IPS-18c (cell line): Measurements from ENCODE around the gene FNDC1.

ENCODE experiments used
- H3K4me3 ChIP-seq: 2 replicates; pipeline ENCODE4 v1.7.0; 2013; ENCODE audit warnings: low read depth, mild to moderate bottlenecking, low read length, moderate library complexity; ENCODE audit not compliant: insufficient read depth
- H3K9me3 ChIP-seq: one replicate; pipeline ENCODE4 v1.6.1; 2013; ENCODE audit warnings: mild to moderate bottlenecking, low read length, moderate library complexity; ENCODE audit not compliant: control insufficient read depth, insufficient read depth

The FNDC1 gene

DNA sequence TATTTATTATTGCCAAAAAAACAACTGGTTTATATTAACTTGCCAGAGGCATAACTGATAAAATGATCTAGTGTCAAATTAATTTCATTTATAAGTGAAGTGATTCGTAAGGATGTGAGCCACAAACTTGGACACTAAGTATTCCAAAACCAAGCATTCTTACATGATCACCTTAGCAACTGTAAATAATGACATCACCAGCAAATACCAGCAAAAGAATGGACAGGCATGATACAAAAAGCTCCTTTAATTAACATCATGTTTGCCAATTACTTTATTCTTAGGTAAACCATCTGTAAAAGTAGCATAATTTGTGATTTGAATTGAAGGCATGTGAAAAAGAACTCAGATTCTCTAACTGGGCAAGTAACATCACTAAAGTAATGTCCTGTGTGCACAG lies 17.2 kb upstream of the FNDC1 start:
- Histone ChIP-seq H3K4me3 (no peak overlapping the region), H3K9me3 (no peaks in the 10 kb centered on the region)

DNA sequence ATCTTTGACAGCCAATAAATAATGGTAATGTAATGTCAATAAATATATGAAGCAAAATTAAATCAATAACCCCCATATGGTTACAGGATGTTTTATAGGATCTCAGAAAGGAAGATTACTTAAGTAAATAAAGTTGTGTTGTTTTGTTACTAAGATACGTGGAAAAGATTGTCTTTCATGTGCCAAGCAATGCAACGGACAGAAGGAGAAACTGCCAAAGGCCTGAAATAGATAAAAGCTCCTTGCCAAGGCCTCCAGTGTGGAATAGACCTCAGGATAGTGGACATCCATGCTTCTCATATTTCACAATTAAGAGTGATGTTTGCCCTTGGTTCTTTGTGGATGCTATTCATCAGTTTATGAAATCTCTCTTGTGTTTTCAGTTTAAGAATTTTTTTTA lies 16.4 kb upstream of the FNDC1 start:
- Histone ChIP-seq H3K9me3 (no peaks in the 10 kb centered on the region), H3K4me3 (no peak overlapping the region)

DNA sequence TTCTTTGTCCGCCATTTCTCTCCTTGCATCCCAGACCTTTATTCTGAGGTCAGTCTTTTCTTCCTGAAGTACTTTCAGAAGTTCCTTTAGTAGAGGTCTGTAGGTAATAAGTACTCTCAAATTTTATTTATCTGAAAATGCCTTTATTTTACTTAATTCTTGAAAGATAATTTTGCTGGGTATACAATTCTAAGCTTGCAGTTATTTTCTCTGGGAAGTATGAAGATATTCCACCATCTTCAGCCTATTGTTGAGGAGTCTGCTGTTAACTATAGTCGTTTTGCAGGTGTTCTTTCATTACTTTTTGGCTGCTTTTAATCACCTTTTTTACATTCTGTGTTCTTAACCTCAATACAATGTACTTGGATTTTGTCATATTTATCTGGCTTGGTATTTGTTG lies 13.5 kb upstream of the FNDC1 start:
- H3K4me3 ChIP-seq, result no peak overlapping the region
- H3K9me3 ChIP-seq, result no peaks in the 10 kb centered on the region

DNA sequence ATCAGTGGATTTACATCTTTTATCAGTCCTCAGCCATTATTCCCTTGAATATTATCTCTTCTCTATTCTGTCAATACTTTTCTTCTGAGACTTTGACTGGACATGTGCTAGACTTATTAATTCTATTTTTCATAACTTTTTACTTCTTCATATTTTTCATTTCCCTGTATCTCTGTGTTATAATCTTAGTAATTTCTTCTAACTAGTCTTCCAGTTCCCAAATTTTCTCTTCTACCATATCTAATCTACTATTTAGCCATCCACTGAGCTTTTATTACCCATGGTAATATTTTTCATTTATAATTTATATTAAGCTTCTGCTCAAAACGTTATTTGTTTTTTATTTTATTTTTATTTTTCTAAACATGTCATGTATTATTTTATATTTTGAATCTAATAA lies 13.1 kb upstream of the FNDC1 start:
- Histone ChIP-seq H3K4me3 (no peak overlapping the region), H3K9me3 (no peaks in the 10 kb centered on the region)

DNA sequence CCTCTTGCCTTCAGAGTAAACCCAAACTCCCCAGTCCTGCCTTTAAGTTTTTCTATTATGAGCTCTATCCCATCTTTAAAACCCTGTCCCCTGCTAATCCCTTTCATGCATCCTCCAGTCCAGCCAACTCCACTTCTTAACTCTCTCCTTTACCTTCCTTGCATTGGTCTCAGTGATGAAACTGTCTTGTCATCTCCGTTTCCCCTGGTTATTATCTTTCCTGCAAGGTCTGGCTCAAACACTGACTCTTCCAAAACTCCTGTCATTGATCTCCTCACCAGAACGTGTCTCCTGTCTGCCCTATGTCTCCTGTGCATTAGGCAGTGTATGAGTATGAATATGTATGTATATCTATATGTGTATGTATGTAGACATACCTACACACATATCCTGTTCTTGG lies 11.8 kb upstream of the FNDC1 start:
- no peak overlapping the region for H3K4me3 ChIP-seq
- H3K9me3 ChIP-seq, result no peaks in the 10 kb centered on the region

DNA sequence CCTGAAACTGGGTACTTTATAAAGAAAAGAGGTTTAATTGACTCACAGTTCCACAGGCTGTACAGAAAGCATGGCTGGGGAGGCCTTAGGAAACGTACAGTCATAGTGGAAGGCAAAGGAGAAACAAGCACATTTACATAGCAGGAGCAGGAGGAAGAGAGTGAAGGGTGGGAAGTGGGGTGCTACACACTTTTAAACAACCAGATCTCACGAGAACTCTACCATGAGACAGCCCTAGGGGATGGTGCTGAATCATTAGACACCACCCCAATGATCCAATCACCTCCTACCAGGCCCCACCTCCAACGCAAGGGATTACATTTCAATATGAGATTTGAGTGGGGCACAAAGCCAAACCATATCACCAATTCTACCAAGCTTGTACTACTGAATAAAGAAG lies 7.4 kb upstream of the FNDC1 start:
- Histone ChIP-seq H3K4me3 (no peak overlapping the region), H3K9me3 (no peaks in the 10 kb centered on the region)

DNA sequence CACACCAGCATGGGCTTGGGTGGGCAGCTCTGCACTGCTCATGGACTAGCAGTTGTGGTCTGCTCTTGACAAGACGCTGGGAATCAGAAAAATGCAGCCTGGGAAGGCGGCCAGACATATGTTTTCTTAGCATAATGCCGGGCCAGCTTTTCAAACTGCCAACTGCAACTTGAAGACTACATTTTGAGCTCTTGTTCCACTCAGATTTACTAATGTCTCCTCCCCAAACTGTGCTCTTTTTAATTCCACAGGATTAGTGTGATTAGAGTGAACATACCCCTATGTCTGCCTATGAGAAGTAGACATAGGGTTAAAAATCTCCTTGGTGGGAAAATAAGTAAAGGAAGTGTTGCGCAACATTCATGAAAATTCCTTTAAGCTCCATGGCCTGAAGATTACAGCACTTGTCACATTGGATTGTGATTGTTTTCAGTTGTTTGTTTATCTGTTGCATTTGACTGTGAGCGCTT lies 5.3 kb upstream of the FNDC1 start:
- Histone ChIP-seq H3K4me3 (no peak overlapping the region), H3K9me3 (peaks cover 2% of the 10 kb centered on the region)

DNA sequence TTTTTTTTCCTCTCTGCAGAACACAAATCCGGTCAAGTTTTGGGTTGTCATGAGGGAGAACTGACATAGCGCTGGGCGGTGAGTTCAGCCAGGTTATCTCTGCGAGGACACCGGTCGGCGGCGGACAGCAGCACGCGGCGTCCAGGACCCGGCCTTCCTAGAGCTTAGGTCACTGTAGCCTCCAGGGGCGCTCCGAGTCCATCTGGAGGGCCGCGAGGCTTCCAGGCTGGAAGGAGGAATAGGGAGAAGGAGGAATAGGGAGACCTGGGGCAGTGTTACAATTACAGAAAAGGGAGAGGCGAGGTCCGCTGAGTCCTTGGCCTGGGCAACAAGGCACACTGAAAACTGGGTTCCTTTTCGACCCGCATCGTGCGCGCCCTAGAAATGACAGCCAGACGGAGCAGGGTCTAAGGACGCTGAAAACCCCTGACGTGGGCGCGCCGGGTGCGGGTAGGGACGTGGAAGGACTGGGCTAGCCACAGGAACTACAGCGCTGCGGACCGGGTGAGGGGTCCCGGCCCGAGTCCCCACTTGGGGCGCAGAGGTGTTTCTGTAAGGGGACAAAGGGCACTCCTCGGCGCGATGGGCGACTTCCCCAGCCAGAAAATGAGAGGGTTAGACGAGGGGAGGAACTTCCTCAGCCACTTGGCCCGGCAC lies 536 bp upstream of the FNDC1 start:
- Histone ChIP-seq H3K9me3 (peaks cover 2% of the 10 kb centered on the region), H3K4me3 (peak overlapping the region; percentile 50)

DNA sequence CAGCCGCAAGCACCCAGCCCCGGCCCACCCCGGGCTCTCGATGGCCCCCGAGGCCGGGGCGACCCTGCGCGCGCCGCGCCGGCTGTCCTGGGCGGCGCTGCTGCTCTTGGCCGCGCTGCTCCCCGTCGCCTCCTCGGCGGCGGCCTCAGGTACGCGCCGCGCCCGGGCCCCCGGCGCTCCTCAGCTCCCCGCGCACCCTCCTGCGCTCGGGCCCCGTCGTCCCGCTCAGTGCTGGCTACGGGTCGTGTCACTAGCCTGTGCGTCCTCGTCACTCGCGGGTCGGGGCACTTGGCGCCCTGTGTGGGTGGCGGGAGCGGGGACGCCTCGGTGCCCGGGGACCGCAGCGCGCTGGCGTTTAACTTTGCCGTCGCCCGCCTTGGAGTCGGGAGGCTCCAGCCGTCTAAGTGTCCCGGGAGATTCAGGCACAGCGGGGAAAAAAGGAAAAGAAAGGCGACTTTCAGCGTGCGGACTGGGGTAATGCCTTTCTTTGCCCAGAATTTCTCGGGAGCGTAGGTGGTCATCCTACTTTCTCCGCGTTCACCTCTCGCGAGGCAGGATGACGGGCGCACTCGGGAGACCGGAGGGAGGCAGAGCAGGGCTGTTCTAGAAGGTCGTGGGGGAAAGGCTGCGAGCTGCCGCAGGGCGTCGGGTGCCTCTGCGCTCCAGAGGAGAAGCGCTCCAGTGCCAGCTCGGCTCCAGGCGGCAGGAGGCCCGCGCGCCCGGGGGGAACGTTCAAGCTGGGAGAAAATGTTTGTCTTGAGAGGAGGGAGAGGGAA lies 545 bp downstream of the FNDC1 start:
- Histone ChIP-seq H3K9me3 (peaks cover 2% of the 10 kb centered on the region), H3K4me3 (peak overlapping the region; percentile 42)

DNA sequence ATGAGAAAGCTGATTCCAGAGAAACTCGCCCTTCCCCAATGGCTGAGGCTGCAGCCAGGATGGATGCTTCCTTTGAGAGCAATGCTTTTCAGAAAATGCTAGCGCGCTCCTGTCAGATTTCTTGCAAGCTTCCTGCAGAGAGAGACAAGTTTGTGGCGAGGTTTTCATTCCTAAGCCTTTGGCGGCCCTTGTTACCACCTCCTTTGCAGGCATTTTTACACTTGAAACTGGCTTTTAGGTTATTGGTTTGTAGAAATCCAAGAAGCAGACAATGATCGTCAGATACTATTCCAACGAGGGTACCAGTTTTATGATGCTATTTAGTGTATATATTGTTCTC lies 1.1 kb downstream of the FNDC1 start:
- peak overlapping the region; percentile 42 for H3K4me3 ChIP-seq
- H3K9me3 ChIP-seq, result peaks cover 2% of the 10 kb centered on the region

DNA sequence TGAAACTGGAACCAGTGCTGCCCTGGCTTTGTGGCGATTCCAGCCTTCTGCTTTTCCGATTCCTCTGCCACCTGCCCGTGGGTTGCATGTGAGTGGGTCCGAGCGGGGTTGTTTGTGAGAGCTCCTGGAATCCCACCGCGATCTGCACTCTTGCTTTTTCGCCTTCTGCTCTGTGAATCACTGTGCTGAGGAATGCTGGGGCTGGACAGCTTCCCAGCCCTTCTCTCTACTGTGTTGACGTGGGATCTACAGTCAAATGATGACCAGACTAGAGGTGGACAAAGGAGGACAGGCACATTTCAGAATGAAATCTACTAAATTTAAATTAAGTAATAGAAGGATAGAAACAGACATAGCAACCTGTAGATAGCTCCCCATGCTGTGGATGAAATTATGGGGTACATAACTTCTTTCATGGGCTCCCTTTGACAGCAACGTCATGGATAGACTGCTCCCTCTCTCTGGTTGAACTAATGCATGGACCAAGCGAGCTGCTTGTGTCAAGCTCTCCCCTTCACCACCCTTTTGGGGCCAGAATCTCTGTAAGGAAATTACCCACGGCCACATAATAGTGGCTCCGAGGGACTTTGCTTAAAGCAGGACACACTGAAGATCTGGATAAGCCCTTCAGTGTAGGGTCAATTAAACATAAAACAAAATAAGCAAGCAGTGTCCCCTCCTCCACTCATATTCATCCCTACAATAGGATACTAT lies 2.0 kb downstream of the FNDC1 start:
- H3K4me3 ChIP-seq, result no peak overlapping the region
- peaks cover 2% of the 10 kb centered on the region for H3K9me3 ChIP-seq

DNA sequence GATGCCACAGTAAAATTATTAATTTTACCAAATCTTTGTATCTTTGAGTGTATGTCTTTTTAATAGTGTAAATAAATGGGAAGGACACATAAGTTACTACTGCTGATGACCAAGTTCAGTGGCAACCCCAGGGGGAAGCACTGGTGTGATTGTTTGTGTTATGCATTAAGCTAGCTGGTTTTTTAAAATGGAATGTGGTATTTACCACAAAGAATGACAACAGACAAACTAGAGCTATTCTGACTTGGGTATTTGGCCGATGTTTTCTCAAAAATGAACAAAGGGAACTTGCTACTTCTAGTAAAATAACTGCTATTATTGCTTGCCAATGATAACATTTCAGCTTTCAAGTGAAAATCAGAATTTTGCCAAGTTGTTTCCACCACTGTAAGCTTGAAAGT lies 2.9 kb downstream of the FNDC1 start:
- peaks cover 2% of the 10 kb centered on the region for H3K9me3 ChIP-seq
- no peak overlapping the region for H3K4me3 ChIP-seq

DNA sequence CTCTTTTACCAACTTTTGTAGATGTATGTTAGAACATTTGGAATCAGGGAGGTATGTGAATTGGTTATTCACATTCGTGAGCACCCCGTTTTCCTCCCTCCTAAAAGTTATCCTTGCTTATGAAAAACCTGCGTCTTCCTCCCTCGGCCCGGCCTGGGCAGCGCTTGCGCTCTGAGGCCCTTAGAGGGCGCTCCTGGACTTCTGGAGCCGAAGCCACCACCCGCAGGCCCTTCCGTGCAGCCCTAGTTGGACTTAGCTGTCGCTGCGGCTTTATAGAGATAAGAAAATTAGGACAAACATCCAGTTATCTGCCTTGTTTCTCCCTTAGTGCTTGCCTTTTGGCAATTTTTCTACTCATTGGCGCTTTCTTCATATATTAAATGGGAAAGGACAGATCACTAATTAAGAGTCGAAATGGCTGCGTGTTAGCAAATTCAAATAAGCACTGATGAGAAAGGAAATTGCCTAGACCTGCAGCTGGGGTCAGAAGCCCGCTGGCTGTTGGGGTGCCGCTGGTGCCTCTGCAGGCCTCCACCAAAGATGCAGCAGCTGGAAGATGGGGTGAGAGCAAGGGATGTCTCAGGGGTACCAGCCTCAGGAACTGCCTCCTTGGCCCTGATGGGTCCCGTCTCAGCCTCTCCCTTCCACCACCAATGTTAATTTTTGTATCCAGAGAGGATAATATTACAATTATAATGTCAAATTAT lies 5.2 kb downstream of the FNDC1 start:
- no peak overlapping the region for H3K4me3 ChIP-seq
- H3K9me3 ChIP-seq, result peaks cover 2% of the 10 kb centered on the region

DNA sequence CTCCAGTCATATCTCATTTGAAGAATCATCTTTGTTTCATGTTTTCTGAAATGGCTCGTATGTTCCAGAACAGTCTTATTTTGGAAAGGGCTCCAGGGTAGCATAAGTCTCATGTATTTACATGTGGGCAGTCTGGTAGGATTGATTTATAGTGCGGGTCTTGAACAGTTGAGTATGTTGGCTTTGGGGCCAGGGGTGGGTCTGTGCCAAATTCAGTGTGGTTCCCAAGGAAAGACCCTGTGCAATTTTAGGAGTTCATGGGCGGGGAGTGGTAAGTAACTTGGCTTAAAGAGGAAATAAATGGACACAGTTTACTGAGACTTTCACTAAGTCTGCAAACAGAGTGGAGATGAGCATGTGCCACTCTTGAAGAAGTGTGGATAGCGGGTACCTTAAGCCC lies 7.7 kb downstream of the FNDC1 start:
- Histone ChIP-seq H3K9me3 (peaks cover 2% of the 10 kb centered on the region), H3K4me3 (no peak overlapping the region)

DNA sequence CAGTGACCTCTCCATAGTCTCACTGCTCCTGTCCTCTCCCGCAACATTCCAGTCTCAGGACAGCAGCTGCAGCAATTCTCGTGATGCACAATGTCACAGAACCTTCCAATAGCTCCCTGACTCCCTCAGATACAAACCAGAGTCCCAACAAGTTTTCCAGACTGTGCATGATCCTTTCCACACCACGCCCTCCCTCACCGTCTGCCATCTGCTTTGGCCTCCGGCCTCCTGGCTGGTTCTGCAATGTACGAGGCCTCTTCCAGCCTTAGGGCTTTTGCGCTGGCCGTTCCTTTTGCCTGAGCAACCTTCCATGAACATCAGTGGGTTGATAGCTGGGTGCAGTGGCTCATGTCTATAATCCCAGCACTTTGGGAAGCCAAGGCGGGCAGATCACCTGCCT lies 9.6 kb downstream of the FNDC1 start:
- H3K9me3 ChIP-seq, result peaks cover 2% of the 10 kb centered on the region
- no peak overlapping the region for H3K4me3 ChIP-seq

DNA sequence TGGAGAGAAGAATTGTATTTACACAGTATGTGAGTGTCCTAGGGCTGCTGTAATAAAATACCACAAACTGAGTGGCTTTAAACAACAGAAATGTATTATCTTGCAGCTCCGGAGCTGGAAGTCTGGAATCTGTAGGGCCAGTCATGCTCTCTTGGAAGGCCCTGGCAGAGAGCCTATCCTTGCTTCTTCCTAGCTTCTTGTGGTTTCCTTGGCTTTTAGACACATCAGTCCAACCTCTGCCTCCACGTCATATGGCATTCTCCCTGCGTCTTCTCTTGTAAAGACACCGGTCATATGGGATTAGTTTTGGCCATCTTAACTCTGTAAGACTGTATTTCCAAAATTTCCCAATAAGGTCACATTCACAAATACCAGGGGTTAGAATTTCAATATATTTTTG lies 10.8 kb downstream of the FNDC1 start:
- H3K4me3 ChIP-seq, result no peak overlapping the region
- H3K9me3 ChIP-seq, result peaks cover 2% of the 10 kb centered on the region

DNA sequence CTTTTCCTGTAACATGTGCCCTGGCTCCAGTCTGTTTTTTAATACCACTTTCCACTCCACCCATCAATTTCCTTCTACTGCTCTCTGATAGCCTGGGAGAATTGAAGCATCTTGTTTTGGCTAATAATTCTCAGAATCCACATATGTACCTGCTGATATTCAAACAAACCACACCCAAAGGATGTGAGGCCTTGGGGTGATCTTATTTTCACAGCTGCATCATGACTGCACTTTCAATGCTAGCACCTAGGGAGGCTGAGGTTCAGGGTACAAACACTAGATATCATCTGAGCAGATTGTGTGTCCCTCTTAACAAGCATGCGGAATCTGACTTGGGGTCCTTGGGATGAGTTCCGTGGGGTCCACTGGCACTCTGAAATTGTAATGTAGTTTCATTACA lies 12.7 kb downstream of the FNDC1 start:
- Histone ChIP-seq H3K9me3 (peaks cover 2% of the 10 kb centered on the region), H3K4me3 (no peak overlapping the region)

DNA sequence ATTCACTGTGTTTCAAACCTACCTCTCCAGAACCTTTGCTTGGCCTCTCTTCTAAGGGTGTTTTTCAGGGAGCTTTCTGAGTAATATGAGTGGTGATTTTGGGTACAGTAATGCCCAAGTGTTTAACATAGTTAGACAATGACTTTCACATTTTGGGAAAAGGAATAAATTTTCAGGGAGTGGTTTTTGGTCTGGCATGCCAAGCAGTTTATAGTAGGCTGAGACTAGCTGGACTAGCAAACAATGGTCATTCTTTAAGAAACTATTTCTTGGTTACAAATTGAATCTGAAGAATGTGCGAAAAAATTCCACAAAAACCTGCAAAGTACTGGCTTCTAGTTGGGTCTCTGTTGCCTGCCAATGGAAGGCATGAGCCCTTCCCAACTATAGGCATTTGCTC lies 15.4 kb downstream of the FNDC1 start:
- peaks cover 2% of the 10 kb centered on the region for H3K9me3 ChIP-seq
- no peak overlapping the region for H3K4me3 ChIP-seq
